HG02885 (cell line): ENCODE results near the gene EPS8L1.

Experiments
- ATAC-seq: cut with Tn5 transposase; IDR thresholded peaks from one replicate; pipeline ENCODE4 v1.9.1; 2021; ENCODE audit warnings: mild to moderate bottlenecking; ENCODE audit not compliant: unreplicated experiment, poor library complexity

The EPS8L1 gene

GRCh38 chr19:55112777-55113569, 37.3 kb downstream of the EPS8L1 start:
- ATAC-seq = no peak

GRCh38 chr19:55113570-55114039, 37.9 kb downstream of the EPS8L1 start:
- ATAC-seq = no peak

- ATAC-seq = no peak
Measured at GRCh38 chr19:55114566-55115145, 39.0 kb downstream of the EPS8L1 start.

GRCh38 chr19:55115446-55116065, 39.9 kb downstream of the EPS8L1 start:
- no peak for ATAC-seq

- ATAC-seq = no peak
Measured at GRCh38 chr19:55116232-55116858, 40.7 kb downstream of the EPS8L1 start.

GRCh38 chr19:55116859-55117662, 41.4 kb downstream of the EPS8L1 start, which contains the start of gene PPP1R12C:
PPP1R12C (minus strand) TSS chr19:55117637; CDS start chr19:55117543, 94 bp downstream.
- peak; percentile 11 for ATAC-seq

- ATAC-seq = peak; percentile 90
Measured at GRCh38 chr19:55117663-55118391, 42.2 kb downstream of the EPS8L1 start.

GRCh38 chr19:55118401-55118991, 42.8 kb downstream of the EPS8L1 start:
- ATAC-seq = no peak

- ATAC-seq = no peak
Measured at GRCh38 chr19:55119053-55119452, 43.4 kb downstream of the EPS8L1 start.

- ATAC-seq = no peak
Measured at GRCh38 chr19:55131421-55131820, 55.8 kb downstream of the EPS8L1 start.

- no peak for ATAC-seq
Measured at GRCh38 chr19:55132453-55133129, 56.9 kb downstream of the EPS8L1 start.

- ATAC-seq = no peak
Measured at GRCh38 chr19:55133639-55134444, 58.2 kb downstream of the EPS8L1 start.

GRCh38 chr19:55134736-55135135, 59.1 kb downstream of the EPS8L1 start:
- ATAC-seq = no peak

- no peak for ATAC-seq
Measured at GRCh38 chr19:55136399-55137102, 60.9 kb downstream of the EPS8L1 start.
